GM12865 (cell line): Measurements from ENCODE around the gene CCDC124.

ENCODE experiments used
- DNase-seq: peaks from one replicate; pipeline ENCODE4 v3.0.0; 2010; ENCODE audit warnings: low read depth
- H3K4me3 ChIP-seq: 2 replicates; pipeline ENCODE4 v1.5.1; 2011; ENCODE audit warnings: mild to moderate bottlenecking, low read depth, low read length, control low read depth
- TF ChIP-seq, protein P1 (sequence below): IDR thresholded peaks from 2 replicates; pipeline ENCODE4 v1.5.1; 2011; ENCODE audit warnings: low read length, control low read depth, low read depth, inconsistent platforms; ENCODE audit not compliant: insufficient read depth; ENCODE audit errors: missing control alignments

CCDC124 gene

DNA sequence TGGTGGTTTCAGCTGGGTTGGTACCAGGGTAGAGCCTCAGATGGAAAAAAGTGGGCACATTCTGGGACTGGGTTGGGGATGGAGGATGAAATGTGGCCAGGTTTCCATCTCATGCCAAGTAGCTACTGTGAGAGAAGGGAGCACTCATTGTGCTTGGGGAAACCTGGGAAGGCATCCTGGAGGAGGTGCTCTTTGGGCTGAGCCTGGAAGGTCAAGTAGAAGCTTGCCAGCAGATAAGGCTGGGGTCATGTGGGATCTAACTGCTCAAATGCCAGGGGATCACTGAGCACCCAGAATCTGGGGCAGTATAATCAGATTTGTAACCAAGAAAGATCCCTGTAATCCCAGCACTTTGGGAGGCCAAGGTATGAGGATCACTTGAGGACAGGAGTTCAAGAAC is 25.1 kb downstream of the CCDC124 start:
- TF ChIP-seq, protein P1, sequence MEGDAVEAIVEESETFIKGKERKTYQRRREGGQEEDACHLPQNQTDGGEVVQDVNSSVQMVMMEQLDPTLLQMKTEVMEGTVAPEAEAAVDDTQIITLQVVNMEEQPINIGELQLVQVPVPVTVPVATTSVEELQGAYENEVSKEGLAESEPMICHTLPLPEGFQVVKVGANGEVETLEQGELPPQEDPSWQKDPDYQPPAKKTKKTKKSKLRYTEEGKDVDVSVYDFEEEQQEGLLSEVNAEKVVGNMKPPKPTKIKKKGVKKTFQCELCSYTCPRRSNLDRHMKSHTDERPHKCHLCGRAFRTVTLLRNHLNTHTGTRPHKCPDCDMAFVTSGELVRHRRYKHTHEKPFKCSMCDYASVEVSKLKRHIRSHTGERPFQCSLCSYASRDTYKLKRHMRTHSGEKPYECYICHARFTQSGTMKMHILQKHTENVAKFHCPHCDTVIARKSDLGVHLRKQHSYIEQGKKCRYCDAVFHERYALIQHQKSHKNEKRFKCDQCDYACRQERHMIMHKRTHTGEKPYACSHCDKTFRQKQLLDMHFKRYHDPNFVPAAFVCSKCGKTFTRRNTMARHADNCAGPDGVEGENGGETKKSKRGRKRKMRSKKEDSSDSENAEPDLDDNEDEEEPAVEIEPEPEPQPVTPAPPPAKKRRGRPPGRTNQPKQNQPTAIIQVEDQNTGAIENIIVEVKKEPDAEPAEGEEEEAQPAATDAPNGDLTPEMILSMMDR = no peak
- no peak for DNase-seq
- no peak overlapping the region for H3K4me3 ChIP-seq

DNA sequence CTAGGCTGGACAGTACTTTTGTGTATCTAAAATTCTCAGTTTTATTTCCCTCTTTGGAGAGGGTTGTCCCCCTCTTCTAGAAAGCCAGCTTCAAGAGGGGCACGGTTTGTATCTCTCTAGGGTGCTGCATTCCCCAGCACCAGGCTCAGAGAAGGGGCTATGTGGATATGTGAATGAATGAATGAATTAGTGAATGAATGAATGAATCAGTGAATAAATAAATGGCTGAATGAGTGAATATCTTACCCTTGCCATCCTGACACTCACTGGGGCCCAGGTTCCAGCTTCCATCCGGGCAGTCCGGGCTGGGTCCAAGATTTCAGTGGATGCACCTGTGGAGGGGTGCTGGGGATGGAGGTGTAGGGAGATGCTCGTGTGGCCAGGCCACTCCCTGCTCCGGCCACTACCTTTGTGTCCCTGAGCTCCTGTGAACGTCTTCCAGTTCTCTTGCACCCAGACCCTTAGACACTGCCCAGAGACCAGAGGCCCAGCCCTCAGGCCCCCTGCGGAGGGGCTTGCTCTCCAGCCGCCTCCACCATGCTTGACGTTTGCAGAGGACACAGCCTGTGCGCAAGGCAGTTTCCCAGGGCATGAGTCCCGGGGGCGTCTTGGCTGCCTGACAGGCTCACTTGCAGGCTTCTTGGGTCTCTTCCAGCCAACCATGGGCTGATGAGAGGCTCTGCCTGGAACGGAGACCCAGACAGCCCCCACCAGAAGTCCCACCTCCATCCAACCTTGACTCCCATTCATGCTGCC is 31.3 kb downstream of the CCDC124 start:
- no peak overlapping the region for H3K4me3 ChIP-seq
- TF ChIP-seq, protein P1 = no peak
- DNase-seq = no peak

DNA sequence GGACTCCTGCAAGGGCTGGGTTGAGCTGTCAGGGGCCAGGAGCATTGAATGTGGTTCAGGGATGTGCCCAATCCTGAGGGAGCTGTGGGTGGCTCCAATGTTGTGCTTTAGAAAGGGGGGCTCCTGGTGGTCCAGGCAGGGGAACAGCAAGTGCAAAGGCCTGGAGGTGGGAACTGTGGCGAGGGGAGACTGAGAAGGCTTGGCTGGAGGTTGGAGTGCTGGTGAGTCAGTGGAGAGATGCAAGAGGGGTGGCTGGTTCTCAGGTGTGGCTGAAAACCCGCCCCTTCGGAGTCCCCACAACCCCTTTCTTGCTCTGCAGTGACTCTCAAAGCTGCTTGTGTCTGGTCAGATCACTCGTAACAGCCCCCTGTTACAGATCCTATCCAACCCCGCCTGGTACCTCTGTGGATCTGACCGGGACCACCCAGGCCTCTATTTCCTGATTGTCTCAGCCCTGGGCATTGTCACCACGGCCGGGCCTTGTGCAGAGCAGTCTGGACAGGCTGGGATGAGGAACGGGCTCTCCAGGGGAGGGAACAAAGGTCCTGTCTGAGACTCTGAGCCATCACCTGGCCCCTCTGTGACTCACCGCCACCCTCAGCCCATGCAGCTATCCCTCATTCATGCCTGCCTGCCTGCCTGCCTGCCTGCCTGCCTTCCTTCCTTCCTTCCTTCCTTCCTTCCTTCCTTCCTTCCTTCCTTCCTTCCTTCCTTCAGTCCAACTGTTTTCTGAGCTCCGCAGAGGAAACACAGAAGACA is 32.7 kb downstream of the CCDC124 start:
- no peak overlapping the region for H3K4me3 ChIP-seq
- no peak for DNase-seq
- TF ChIP-seq, protein P1 = no peak

DNA sequence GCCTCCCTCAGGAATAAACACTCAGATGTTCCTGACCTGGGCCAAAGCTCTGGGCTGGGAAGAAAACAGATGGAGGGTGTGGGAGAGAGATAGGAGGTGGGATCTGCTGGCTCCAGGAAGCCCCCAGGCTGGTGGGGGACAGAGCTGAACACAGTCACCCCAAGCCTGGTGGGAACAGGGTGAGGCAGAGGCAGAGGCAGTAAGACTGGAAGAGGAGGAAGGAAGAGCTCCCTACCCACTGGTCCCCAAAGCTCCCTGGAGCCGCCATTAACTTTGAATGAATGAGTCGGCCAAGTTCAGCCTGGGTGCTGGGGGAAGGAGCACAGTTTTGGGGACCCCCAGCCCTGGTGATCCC is 33.3 kb downstream of the CCDC124 start:
- DNase-seq = no peak
- TF ChIP-seq, protein P1 = no peak

DNA sequence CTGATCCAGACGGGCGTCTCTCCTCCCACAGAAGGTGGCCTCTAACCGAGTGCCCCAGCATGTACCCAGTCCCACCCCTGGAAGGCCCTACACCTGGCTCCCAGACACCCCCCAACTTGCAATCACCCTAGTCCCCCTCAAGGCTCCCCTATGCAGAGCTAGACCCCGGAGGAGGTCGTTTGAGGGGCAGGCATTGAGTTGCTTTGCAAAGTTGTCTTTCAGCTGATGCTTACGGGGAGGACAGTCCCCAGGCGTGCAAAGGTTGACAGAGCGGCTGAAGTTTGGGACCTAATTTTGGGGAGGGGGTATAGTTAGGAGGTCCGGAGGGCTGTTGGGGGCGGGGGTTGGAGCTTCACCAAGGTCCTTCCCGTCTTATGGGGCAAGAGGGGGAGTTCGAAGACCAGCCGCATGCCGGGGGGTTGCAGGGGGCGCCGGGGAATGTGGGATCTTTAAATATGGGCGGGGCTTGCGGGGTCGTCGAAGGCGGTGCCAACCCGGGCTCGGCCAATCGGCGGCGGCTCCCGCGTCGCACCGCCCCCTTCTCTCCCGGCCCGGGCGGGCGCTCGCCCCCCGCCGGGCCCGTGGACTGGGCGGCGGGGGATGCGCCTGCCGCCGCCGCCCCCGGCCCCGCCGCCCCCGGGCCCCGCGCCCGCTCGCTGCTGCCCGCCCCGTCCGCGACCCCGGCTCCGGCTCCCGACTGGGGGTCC is 33.9 kb downstream of the CCDC124 start, which contains the start of gene KCNN1:
TSS of gene KCNN1 (plus strand) at position 558 of the 707 bp plus-strand sequence. CDS start 6,782 bp downstream, outside the sequence.
- TF ChIP-seq, protein P1 = no peak
- no peak within 1 kb of the TSS for H3K4me3 ChIP-seq
- no peak for DNase-seq

More for the DNA sequence above, 33.3 kb downstream of the CCDC124 start:
- no peak overlapping the region for H3K4me3 ChIP-seq

DNA sequence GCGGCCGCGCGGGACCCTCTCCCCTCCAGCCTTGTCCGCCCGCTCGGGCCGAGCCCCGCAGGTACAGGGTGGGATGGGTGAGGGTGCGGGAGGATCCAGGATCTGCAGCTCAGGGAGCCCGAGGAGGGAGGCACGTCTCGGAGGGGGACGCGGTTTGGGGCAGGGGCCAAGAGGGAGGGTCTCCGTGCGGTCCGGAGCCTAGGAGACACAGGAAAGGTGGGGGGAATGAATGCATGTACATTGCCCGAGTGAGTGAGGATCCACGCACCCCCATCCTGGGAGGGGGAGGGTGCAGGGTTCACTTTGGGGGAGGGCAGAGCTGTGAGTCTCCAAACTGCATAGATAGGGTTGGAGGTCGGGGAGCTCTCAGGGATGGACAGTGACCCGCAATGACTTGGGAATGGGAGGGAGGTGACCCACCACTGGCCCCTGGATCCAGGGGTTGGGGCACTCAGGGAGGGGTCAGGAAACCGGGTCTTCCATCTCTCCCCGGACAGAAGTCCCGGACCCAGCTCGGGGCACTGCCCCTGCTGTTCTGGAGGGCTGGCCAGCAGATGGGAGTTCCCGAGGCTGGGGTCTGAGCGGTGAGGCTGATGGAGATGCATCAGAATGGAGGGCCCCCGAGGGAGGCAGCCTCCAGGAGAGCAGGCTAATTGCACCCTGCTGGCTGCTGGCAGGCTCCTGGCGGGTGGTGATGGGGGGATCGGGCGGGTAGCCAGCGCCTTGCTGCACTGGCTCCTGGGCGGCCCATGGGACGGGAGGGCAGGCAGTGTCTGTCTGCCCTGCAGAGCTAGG is 34.6 kb downstream of the CCDC124 start:
- TF ChIP-seq, protein P1 = no peak
- no peak overlapping the region for H3K4me3 ChIP-seq
- DNase-seq = no peak
